GM23248 (cell line): ENCODE measurements around the gene MBL2.

Source experiments
- EZH2 ChIP-seq: fragments of 200-600 bp; sonication (generic); IDR thresholded peaks from 2 replicates; pipeline ENCODE4 v1.6.1; 2018; ENCODE audit warnings: antibody characterized with exemption, mild to moderate bottlenecking; ENCODE audit not compliant: insufficient read depth, poor library complexity, severe bottlenecking
- EZH2phosphoT487 ChIP-seq: fragments of 200-600 bp; sonication (generic); IDR thresholded peaks from 2 replicates; pipeline ENCODE4 v1.6.1; 2018; ENCODE audit warnings: antibody characterized with exemption, moderate library complexity, mild to moderate bottlenecking, low read depth; ENCODE audit not compliant: insufficient read depth

DNA sequence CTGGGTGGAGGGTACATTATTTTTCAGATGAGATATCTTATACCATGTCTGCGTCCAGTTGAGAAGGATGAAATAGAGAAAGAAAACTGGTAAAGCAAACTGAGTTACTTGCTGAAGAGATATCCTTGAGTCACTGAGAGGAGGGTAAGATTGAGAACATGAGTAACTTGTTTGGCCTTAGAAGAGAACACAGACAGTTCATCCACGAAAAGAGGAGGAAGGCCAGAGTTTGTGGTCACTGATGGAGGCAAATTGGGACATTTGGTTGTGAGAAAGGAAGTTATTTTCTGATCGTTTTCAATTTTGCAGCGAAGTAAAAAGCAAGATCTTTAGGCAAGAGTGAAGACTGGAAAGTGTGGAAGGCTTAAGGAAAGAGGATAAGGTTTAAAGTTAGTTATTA, 15.6 kb downstream of the MBL2 start:
- no peak for TF ChIP-seq EZH2
- no peak for TF ChIP-seq EZH2phosphoT487
